Calu3 (cell line): ENCODE data around the gene ZPR1. TPM values are rescaled to one million over a fixed set of nuclear protein-coding genes. Genes with fewer than 3 reads are reported as not detected.

Experiments used
- BruUV-seq: library from RNA; stranded (reverse); fragments of 400-500 nt; replicated peaks from 2 replicates; lab custom pipeline; 2021; lab: Mats Ljungman, UMichigan
- CTCF ChIA-PET: fragments of 300-600 bp; sonication (Branson Sonifier 250); formaldehyde crosslinking; loops from one replicate; lab custom pipeline; 2022; ENCODE audit warnings: antibody characterized with exemption; lab: Charles Lee
- DNase-seq: peaks from one replicate; pipeline ENCODE4 v3.0.0; 2022
- H3K27ac Mint-ChIP-seq: one replicate; pipeline ENCODE4 v1.8.0; 2022; ENCODE audit warnings: mixed read lengths; ENCODE audit not compliant: unreplicated experiment
- H3K27me3 Mint-ChIP-seq: one replicate; pipeline ENCODE4 v1.8.0; 2022; ENCODE audit warnings: mixed read lengths; ENCODE audit not compliant: unreplicated experiment
- H3K36me3 Mint-ChIP-seq: one replicate; pipeline ENCODE4 v1.8.0; 2022; ENCODE audit warnings: mild to moderate bottlenecking, moderate library complexity, mixed read lengths; ENCODE audit not compliant: insufficient read depth, unreplicated experiment
- H3K4me1 Mint-ChIP-seq: one replicate; pipeline ENCODE4 v1.8.0; 2022; ENCODE audit warnings: mild to moderate bottlenecking, low read depth, mixed read lengths; ENCODE audit not compliant: unreplicated experiment
- H3K4me3 Mint-ChIP-seq: one replicate; pipeline ENCODE4 v1.8.0; 2022; ENCODE audit warnings: mild to moderate bottlenecking, low read depth, moderate library complexity, mixed read lengths; ENCODE audit not compliant: unreplicated experiment
- H3K9me3 Mint-ChIP-seq: one replicate; pipeline ENCODE4 v1.8.0; 2022; ENCODE audit warnings: low read depth, mixed read lengths; ENCODE audit not compliant: unreplicated experiment
- intact Hi-C: fragments of 100-400 bp; cut with micrococcal nuclease; formaldehyde crosslinking; loops from one replicate; pipeline ENCODE4 v1.10.0; 2022; ENCODE audit not compliant: unreplicated experiment
- total RNA-seq: library from RNA; stranded (reverse); gene quantifications from 2 replicates; pipeline ENCODE4 v1.2.3, GENCODE V29; 2022
- TF ChIP-seq, protein P1 (sequence below): fragments of 200-600 bp; IDR thresholded peaks from one replicate; pipeline ENCODE4 v1.8.0; 2022; ENCODE audit warnings: antibody characterized with exemption; ENCODE audit not compliant: unreplicated experiment

The ZPR1 gene
- total RNA-seq, 1 experiment from 2014 or later, result 34.5 TPM

GRCh38 chr11:116819049-116819448 is 31.2 kb upstream of the ZPR1 start:
- CTCF ChIA-PET, result no interaction called here
- no TSS peak for BruUV-seq
- peaks cover 5% of the 10 kb centered on the region for H3K36me3 Mint-ChIP-seq
- H3K27me3 Mint-ChIP-seq, result peaks cover 24% of the 10 kb centered on the region
- DNase-seq, result no peak
- TF ChIP-seq, protein P1, sequence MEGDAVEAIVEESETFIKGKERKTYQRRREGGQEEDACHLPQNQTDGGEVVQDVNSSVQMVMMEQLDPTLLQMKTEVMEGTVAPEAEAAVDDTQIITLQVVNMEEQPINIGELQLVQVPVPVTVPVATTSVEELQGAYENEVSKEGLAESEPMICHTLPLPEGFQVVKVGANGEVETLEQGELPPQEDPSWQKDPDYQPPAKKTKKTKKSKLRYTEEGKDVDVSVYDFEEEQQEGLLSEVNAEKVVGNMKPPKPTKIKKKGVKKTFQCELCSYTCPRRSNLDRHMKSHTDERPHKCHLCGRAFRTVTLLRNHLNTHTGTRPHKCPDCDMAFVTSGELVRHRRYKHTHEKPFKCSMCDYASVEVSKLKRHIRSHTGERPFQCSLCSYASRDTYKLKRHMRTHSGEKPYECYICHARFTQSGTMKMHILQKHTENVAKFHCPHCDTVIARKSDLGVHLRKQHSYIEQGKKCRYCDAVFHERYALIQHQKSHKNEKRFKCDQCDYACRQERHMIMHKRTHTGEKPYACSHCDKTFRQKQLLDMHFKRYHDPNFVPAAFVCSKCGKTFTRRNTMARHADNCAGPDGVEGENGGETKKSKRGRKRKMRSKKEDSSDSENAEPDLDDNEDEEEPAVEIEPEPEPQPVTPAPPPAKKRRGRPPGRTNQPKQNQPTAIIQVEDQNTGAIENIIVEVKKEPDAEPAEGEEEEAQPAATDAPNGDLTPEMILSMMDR, result no peak
- no peak overlapping the region for H3K27ac Mint-ChIP-seq
- no peak overlapping the region for H3K4me3 Mint-ChIP-seq
- no peaks in the 10 kb centered on the region for H3K4me1 Mint-ChIP-seq
- H3K9me3 Mint-ChIP-seq, result no peaks in the 10 kb centered on the region
- intact Hi-C loops, result no loop called here

GRCh38 chr11:116814502-116814901 is 26.7 kb upstream of the ZPR1 start:
- Mint-ChIP-seq H3K4me3 (no peak overlapping the region), H3K27me3 (peaks cover 23% of the 10 kb centered on the region), H3K36me3 (peaks cover 5% of the 10 kb centered on the region), H3K9me3 (no peaks in the 10 kb centered on the region), H3K4me1 (no peaks in the 10 kb centered on the region), H3K27ac (no peak overlapping the region)
- BruUV-seq, result no TSS peak
- TF ChIP-seq, protein P1, result no peak
- no peak for DNase-seq
- CTCF ChIA-PET, result no interaction called here
- intact Hi-C loops, result no loop called here

- no peak overlapping the region for H3K27ac Mint-ChIP-seq
- no peak for DNase-seq
- no peaks in the 10 kb centered on the region for H3K4me1 Mint-ChIP-seq
- intact Hi-C loops, result no loop called here
- no peak overlapping the region for H3K4me3 Mint-ChIP-seq
- no TSS peak for BruUV-seq
- CTCF ChIA-PET, result interaction anchor here (0.6 kb wide), 1 partner anchor 340 kb away, joined by 4 read pairs; no protein-coding TSS in a partner anchor
- peaks cover 5% of the 10 kb centered on the region for H3K36me3 Mint-ChIP-seq
- H3K27me3 Mint-ChIP-seq, result peaks cover 23% of the 10 kb centered on the region
- TF ChIP-seq, protein P1, result no peak
- H3K9me3 Mint-ChIP-seq, result no peaks in the 10 kb centered on the region
These were observed 26.1 kb upstream of the ZPR1 start for GRCh38 chr11:116813781-116814471.

- peaks cover 23% of the 10 kb centered on the region for H3K27me3 Mint-ChIP-seq
- H3K36me3 Mint-ChIP-seq, result peaks cover 5% of the 10 kb centered on the region
- H3K9me3 Mint-ChIP-seq, result no peaks in the 10 kb centered on the region
- no peak overlapping the region for H3K27ac Mint-ChIP-seq
- no TSS peak for BruUV-seq
- CTCF ChIA-PET, result interaction anchor here (0.6 kb wide), 1 partner anchor 339 kb away, joined by 4 read pairs; no protein-coding TSS in a partner anchor
- TF ChIP-seq, protein P1, result no peak
- intact Hi-C loops, result no loop called here
- H3K4me3 Mint-ChIP-seq, result no peak overlapping the region
- no peak for DNase-seq
- peaks cover 2% of the 10 kb centered on the region for H3K4me1 Mint-ChIP-seq
These were observed 25.3 kb upstream of the ZPR1 start for GRCh38 chr11:116813170-116813569.
